Heart left ventricle (tissue), 13 donors: ENCODE measurements around the gene PRIMA1.
"Not testable (repeated sequence)": the region's sequence is repeated elsewhere in the genome, so short reads cannot be mapped to it uniquely, and the experiment has no call there.

ENCODE experiments used
- POLR2A ChIP-seq, 2 donors: fragments of 450-650 bp; IDR thresholded peaks; one replicate each; pipeline ENCODE4 v1.6.1; 2017; ENCODE audit warnings: antibody characterized with exemption in 2 of 2, mild to moderate bottlenecking in 2 of 2, moderate library complexity in 2 of 2
- TF ChIP-seq, protein P1 (sequence below), 12 donors: fragments of 200-600 bp; sonication (generic) in 4 of 12; IDR thresholded peaks; one replicate each; pipeline versions ENCODE4 v1.5.0 to v1.8.0; 2018 to 2022; ENCODE audit warnings: antibody characterized with exemption in 12 of 12, mild to moderate bottlenecking in 5 of 12
- donor health status: ischemic (EF 13 %, LVEDD 7.1; RV severe dilation, severe dysfunction).
- donor health status: DM: no; HTN: yes; CAD: no.
- donor health status: DM: no; HTN: no; CAD: no.
- donor health status: ischemic (EF 25% LVEDD 6.9; RV normal size, moderate dysfunction).
- donor health status: ischemic (EF 25% LVEDD 5.7; RV mildly dilated, moderate dysfunction).
- donor health status: ischemic (EF 35%, LVEDD 5.7; RV mildly dilated, moderate dysfunction).
- donor health status: nonischemic (EF 11% LVEDD 7.7; RV severe dilation, severe dysfunction).
- donor health status: DM: yes; HTN: yes; CAD: no.
- donor health status: PGD.
- donor health status: ischemic (EF 29% LVEDD 5.4; RV normal size, mild dysfunction).
- donor health status: nonischemic (EF 23%, LVEDD 6.1; RV moderate dilation, normal function).

DNA sequence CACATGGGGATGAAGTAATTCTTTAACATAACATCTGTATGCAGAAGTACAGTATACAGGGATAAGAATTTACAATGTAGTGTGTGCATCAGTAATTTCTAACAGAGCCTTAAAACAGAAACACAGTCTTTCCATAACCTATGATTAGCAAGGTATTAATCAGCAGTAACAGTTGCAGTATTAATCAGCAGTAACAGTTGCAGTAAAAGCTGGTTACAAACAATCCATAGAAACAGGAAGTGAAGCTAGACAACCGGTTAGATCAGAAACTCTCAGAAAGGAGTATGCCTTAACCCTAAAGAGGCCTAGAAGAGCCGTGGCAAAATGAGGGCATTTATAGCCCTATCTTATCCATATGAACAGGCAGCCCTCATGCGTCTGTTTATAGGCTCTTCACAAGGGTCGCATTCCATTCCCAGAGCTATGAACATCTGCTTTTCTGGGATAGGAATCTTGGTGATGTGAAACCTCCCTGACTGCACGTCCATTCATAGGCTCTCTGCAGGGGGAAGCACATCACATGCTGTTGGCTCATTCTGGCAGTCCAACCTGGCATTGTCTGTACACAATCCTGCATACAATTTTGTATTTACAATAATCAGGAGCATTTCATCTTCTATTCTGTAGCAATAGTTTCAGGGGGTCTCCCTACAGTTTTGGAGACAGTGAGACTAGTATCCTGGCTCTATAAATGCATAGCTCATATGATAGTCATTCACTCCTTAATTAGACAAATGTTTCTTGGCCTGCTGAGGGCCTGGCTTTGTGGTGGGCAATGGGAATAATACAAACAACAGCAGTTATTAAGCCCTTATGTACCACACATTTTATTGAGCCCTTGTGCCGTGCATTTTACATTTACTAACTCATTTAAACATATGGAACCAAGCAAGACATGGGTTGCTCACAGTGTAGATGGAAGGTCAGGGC lies 21.5 kb upstream of the PRIMA1 start:
- not testable (repeated sequence) for TF ChIP-seq POLR2A (IDR thresholded peaks at IDR 0.05)
- TF ChIP-seq, protein P1, sequence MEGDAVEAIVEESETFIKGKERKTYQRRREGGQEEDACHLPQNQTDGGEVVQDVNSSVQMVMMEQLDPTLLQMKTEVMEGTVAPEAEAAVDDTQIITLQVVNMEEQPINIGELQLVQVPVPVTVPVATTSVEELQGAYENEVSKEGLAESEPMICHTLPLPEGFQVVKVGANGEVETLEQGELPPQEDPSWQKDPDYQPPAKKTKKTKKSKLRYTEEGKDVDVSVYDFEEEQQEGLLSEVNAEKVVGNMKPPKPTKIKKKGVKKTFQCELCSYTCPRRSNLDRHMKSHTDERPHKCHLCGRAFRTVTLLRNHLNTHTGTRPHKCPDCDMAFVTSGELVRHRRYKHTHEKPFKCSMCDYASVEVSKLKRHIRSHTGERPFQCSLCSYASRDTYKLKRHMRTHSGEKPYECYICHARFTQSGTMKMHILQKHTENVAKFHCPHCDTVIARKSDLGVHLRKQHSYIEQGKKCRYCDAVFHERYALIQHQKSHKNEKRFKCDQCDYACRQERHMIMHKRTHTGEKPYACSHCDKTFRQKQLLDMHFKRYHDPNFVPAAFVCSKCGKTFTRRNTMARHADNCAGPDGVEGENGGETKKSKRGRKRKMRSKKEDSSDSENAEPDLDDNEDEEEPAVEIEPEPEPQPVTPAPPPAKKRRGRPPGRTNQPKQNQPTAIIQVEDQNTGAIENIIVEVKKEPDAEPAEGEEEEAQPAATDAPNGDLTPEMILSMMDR (IDR thresholded peaks at IDR 0.05), result not testable (repeated sequence)
